ENCODE measurements around the gene RAMAC. TPM values are rescaled to one million over a fixed set of nuclear protein-coding genes. Genes with fewer than 3 reads are reported as not detected.
A peak's percentile ranks its signal among the peaks of the same experiment; 100 is the strongest.

The RAMAC gene
- total RNA-seq, 1 donor = 26.4 TPM

GRCh38 chr15:82993144-82993543 is 7.1 kb downstream of the RAMAC start:
- Histone ChIP-seq H3K27me3 (ENCODE audit: insufficient read depth, low read length) (no peaks in the 10 kb centered on the region), H3K4me2 (ENCODE audit: insufficient read depth, low read length) (no peak overlapping the region), H4K20me1 (ENCODE audit: insufficient read depth, low read length) (no peaks in the 10 kb centered on the region), H3K9me3 (ENCODE audit: low read depth, low read length) (no peaks in the 10 kb centered on the region), H3K27ac (ENCODE audit: low read depth, low read length) (no peak overlapping the region), H3K36me3 (ENCODE audit: insufficient read depth, low read length) (peaks cover 12% of the 10 kb centered on the region), H3K79me2 (ENCODE audit: insufficient read depth, low read length) (no peaks in the 10 kb centered on the region), H3K4me3 (ENCODE audit: insufficient read depth, low read length) (no peak overlapping the region), H3K4me1 (ENCODE audit: insufficient read depth, low read length) (no peaks in the 10 kb centered on the region), H2AFZ (ENCODE audit: low read length) (no peak overlapping the region)
- no peak for DNase-seq (ENCODE audit: insufficient read length, low spot score, missing footprints)
- TF ChIP-seq CTCF (IDR thresholded peaks at IDR 0.05; ENCODE audit: extremely low read depth, low read depth, low read length) = no peak

GRCh38 chr15:82995076-82995475 is 9.1 kb downstream of the RAMAC start:
- no peaks in the 10 kb centered on the region for H3K79me2 ChIP-seq (ENCODE audit: insufficient read depth, low read length)
- H3K36me3 ChIP-seq (ENCODE audit: insufficient read depth, low read length) = no peaks in the 10 kb centered on the region
- no peaks in the 10 kb centered on the region for H3K27me3 ChIP-seq (ENCODE audit: insufficient read depth, low read length)
- H3K4me3 ChIP-seq (ENCODE audit: insufficient read depth, low read length) = no peak overlapping the region
- TF ChIP-seq CTCF (IDR thresholded peaks at IDR 0.05; ENCODE audit: extremely low read depth, low read depth, low read length) = no peak
- no peak overlapping the region for H2AFZ ChIP-seq (ENCODE audit: low read length)
- peaks cover 5% of the 10 kb centered on the region for H3K4me1 ChIP-seq (ENCODE audit: insufficient read depth, low read length)
- no peaks in the 10 kb centered on the region for H3K9me3 ChIP-seq (ENCODE audit: low read depth, low read length)
- H4K20me1 ChIP-seq (ENCODE audit: insufficient read depth, low read length) = no peaks in the 10 kb centered on the region
- DNase-seq (ENCODE audit: insufficient read length, low spot score, missing footprints) = no peak
- no peak overlapping the region for H3K27ac ChIP-seq (ENCODE audit: low read depth, low read length)
- H3K4me2 ChIP-seq (ENCODE audit: insufficient read depth, low read length) = no peak overlapping the region

GRCh38 chr15:82995938-82996337 is 9.9 kb downstream of the RAMAC start:
- H3K4me1 ChIP-seq (ENCODE audit: insufficient read depth, low read length) = peaks cover 7% of the 10 kb centered on the region
- no peaks in the 10 kb centered on the region for H3K9me3 ChIP-seq (ENCODE audit: low read depth, low read length)
- H3K4me2 ChIP-seq (ENCODE audit: insufficient read depth, low read length) = no peak overlapping the region
- H3K36me3 ChIP-seq (ENCODE audit: insufficient read depth, low read length) = no peaks in the 10 kb centered on the region
- no peak overlapping the region for H3K27ac ChIP-seq (ENCODE audit: low read depth, low read length)
- no peak for TF ChIP-seq CTCF (IDR thresholded peaks at IDR 0.05; ENCODE audit: extremely low read depth, low read depth, low read length)
- DNase-seq (ENCODE audit: insufficient read length, low spot score, missing footprints) = peak; percentile 88
- H3K4me3 ChIP-seq (ENCODE audit: insufficient read depth, low read length) = no peak overlapping the region
- no peak overlapping the region for H2AFZ ChIP-seq (ENCODE audit: low read length)
- H4K20me1 ChIP-seq (ENCODE audit: insufficient read depth, low read length) = no peaks in the 10 kb centered on the region
- no peaks in the 10 kb centered on the region for H3K27me3 ChIP-seq (ENCODE audit: insufficient read depth, low read length)
- no peaks in the 10 kb centered on the region for H3K79me2 ChIP-seq (ENCODE audit: insufficient read depth, low read length)

- no peaks in the 10 kb centered on the region for H4K20me1 ChIP-seq (ENCODE audit: insufficient read depth, low read length)
- peaks cover 7% of the 10 kb centered on the region for H3K4me1 ChIP-seq (ENCODE audit: insufficient read depth, low read length)
- H3K27ac ChIP-seq (ENCODE audit: low read depth, low read length) = no peak overlapping the region
- no peak overlapping the region for H3K4me3 ChIP-seq (ENCODE audit: insufficient read depth, low read length)
- DNase-seq (ENCODE audit: insufficient read length, low spot score, missing footprints) = peak; percentile 64
- no peaks in the 10 kb centered on the region for H3K79me2 ChIP-seq (ENCODE audit: insufficient read depth, low read length)
- TF ChIP-seq CTCF (IDR thresholded peaks at IDR 0.05; ENCODE audit: extremely low read depth, low read depth, low read length) = no peak
- H2AFZ ChIP-seq (ENCODE audit: low read length) = no peak overlapping the region
- no peaks in the 10 kb centered on the region for H3K9me3 ChIP-seq (ENCODE audit: low read depth, low read length)
- H3K36me3 ChIP-seq (ENCODE audit: insufficient read depth, low read length) = no peaks in the 10 kb centered on the region
- no peak overlapping the region for H3K4me2 ChIP-seq (ENCODE audit: insufficient read depth, low read length)
- H3K27me3 ChIP-seq (ENCODE audit: insufficient read depth, low read length) = no peaks in the 10 kb centered on the region
Observed at GRCh38 chr15:82999426-82999825, 13.4 kb downstream of the RAMAC start.

All from osteoblast (primary cell).